Hepatocyte (in vitro differentiated cells): Measurements from ENCODE around the gene C16orf96.

ENCODE experiments used
- EZH2phosphoT487 ChIP-seq: fragments of 200-600 bp; sonication (generic); IDR thresholded peaks from one replicate; pipeline ENCODE4 v1.6.1; 2018; ENCODE audit warnings: antibody characterized with exemption, mild to moderate bottlenecking, low read depth, moderate library complexity; ENCODE audit not compliant: unreplicated experiment, severe bottlenecking
- TF ChIP-seq, protein P1 (sequence below): fragments of 200-600 bp; sonication (generic); IDR thresholded peaks from 2 replicates; pipeline ENCODE4 v1.5.1; 2016; ENCODE audit warnings: antibody characterized with exemption, mild to moderate bottlenecking; ENCODE audit not compliant: poor library complexity

DNA sequence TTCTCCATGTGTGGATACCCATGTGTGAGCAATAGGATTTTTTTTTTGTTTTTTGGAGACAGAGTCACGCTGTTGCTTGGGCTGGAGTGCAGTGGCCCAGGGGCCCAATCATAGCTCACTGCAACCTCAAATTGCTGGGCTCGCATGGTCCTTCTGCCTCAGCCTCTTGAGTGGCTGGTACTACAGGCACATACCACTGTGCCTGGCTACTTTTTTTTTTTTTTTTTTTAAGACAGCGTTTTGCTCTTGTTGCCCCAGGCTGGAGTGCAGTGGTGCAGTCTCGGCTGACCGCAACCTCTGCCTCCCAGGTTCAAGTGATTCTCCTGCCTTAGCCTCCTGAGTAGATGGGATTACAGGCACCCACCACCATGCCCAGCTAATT lies 85.2 kb downstream of the C16orf96 start:
- no peak for TF ChIP-seq EZH2phosphoT487
- TF ChIP-seq, protein P1, sequence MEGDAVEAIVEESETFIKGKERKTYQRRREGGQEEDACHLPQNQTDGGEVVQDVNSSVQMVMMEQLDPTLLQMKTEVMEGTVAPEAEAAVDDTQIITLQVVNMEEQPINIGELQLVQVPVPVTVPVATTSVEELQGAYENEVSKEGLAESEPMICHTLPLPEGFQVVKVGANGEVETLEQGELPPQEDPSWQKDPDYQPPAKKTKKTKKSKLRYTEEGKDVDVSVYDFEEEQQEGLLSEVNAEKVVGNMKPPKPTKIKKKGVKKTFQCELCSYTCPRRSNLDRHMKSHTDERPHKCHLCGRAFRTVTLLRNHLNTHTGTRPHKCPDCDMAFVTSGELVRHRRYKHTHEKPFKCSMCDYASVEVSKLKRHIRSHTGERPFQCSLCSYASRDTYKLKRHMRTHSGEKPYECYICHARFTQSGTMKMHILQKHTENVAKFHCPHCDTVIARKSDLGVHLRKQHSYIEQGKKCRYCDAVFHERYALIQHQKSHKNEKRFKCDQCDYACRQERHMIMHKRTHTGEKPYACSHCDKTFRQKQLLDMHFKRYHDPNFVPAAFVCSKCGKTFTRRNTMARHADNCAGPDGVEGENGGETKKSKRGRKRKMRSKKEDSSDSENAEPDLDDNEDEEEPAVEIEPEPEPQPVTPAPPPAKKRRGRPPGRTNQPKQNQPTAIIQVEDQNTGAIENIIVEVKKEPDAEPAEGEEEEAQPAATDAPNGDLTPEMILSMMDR: no peak
